Tibial artery (tissue), 4 donors: ENCODE measurements around the gene TEX38.

Source experiments
- DNase-seq, 2 donors: peaks; one replicate each; pipeline ENCODE4 v3.0.0-alpha.2; 2019
- H3K27ac ChIP-seq, 2 donors: fragments of 200-600 bp; sonication (generic) in 1 of 2; 1 replicate in 1 of 2; 2 replicates in 1 of 2; pipeline ENCODE4 v1.5.1; 2018 to 2019; ENCODE audit warnings: mild to moderate bottlenecking in 1 of 2
- H3K27me3 ChIP-seq, 2 donors: fragments of 200-600 bp; sonication (generic) in 1 of 2; one replicate each; pipeline versions ENCODE4 v1.5.1 to v1.6.0; 2016 to 2019
- H3K36me3 ChIP-seq, 3 donors: fragments of 200-600 bp; sonication (generic) in 2 of 3; one replicate each; pipeline ENCODE4 v1.5.1; 2016 to 2019; ENCODE audit warnings: mild to moderate bottlenecking in 2 of 3
- H3K4me1 ChIP-seq, 4 donors: fragments of 200-600 bp; sonication (generic) in 2 of 4; 1 replicate in 3 of 4; 2 replicates in 1 of 4; pipeline ENCODE4 v1.5.1; 2016 to 2019
- H3K4me3 ChIP-seq, 2 donors: fragments of 200-600 bp; sonication (generic) in 1 of 2; 1 replicate in 1 of 2; 2 replicates in 1 of 2; pipeline ENCODE4 v1.5.1; 2018 to 2019; ENCODE audit warnings: mild to moderate bottlenecking in 2 of 2
- H3K9me3 ChIP-seq, 3 donors: fragments of 200-600 bp; sonication (generic) in 1 of 3; one replicate each; pipeline ENCODE4 v1.5.1; 2016 to 2019
- intact Hi-C: fragments of 100-400 bp; cut with DNase I; formaldehyde crosslinking; loops from one replicate; pipeline ENCODE4 v1.15.0; 2023; ENCODE audit warnings: low total_unique reads
- TF ChIP-seq, protein P1 (sequence below), 2 experiments: fragments of 200-600 bp in 1 of 2; fragments of 450-650 bp in 1 of 2; IDR thresholded peaks; one replicate each; pipeline ENCODE4 v1.5.1; 2017 to 2019; ENCODE audit warnings: antibody characterized with exemption in 2 of 2, mild to moderate bottlenecking in 1 of 2, moderate library complexity in 1 of 2

The TEX38 gene

DNA sequence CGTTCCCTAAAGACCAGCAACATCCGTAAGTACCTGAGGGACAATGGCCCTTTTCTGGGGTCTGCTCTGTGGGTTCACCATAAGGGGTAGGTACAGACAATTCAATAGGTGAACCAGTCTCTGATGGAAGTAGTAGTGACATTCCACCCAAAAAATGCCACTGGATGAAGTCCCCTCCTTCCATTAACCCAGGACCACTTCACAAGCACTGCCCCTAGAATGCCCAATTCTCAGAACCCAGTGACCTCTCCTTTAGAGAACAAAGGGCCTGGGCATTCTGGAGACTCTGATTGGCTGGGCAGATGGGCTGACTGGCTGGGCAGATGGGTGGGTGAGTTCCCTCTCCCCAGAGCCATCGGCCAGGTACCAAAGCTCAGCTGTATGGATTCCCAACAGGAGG lies at the start of gene TEX38:
Gene TEX38 (plus strand): TSS at position 301 of the 400 bp plus-strand sequence. CDS start 81 bp downstream, at position 382.
- intact Hi-C loops = no loop called here
- DNase-seq = no peak
- Histone ChIP-seq H3K4me3 (no peak within 1 kb of the TSS), H3K4me1 (peaks cover 0 to 15% (median 10%) of the 10 kb centered on the region in 4 donors), H3K36me3 (peaks cover 0 to 43% (median 17%) of the 10 kb centered on the region in 3 donors), H3K27me3 (no peaks in the 10 kb centered on the region), H3K9me3 (no peaks in the 10 kb centered on the region), H3K27ac (no peak within 1 kb of the TSS)
- TF ChIP-seq, protein P1, sequence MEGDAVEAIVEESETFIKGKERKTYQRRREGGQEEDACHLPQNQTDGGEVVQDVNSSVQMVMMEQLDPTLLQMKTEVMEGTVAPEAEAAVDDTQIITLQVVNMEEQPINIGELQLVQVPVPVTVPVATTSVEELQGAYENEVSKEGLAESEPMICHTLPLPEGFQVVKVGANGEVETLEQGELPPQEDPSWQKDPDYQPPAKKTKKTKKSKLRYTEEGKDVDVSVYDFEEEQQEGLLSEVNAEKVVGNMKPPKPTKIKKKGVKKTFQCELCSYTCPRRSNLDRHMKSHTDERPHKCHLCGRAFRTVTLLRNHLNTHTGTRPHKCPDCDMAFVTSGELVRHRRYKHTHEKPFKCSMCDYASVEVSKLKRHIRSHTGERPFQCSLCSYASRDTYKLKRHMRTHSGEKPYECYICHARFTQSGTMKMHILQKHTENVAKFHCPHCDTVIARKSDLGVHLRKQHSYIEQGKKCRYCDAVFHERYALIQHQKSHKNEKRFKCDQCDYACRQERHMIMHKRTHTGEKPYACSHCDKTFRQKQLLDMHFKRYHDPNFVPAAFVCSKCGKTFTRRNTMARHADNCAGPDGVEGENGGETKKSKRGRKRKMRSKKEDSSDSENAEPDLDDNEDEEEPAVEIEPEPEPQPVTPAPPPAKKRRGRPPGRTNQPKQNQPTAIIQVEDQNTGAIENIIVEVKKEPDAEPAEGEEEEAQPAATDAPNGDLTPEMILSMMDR (IDR thresholded peaks at IDR 0.05) = no peak

DNA sequence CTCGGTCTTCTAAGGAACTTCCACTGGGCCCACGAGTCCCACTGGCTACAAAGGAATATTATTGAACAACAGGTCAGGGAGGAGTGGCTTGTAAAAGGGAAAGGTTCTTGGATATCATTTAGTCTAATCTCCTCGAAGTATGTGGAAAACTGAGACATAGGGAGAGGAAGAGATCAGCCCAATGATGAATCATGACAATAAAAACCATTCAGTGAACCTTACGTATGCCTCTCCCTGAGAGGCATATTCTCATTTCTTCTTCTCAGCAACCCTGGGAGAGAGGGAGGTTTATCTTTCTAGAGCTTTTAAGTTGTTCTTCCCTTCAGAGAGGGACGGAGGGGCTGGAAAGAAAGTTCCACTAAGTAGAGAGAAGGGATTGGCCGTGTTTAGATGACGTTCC lies 49.7 kb upstream of the TEX38 start:
- no peaks in the 10 kb centered on the region for H3K27me3 ChIP-seq
- intact Hi-C loops = loop anchor here (5.0 kb wide), 1 partner anchor 105 kb away; no protein-coding TSS in a partner anchor
- TF ChIP-seq, protein P1 (IDR thresholded peaks at IDR 0.05) = no peak
- H3K4me1 ChIP-seq = peaks cover 0 to 7% (median 3%) of the 10 kb centered on the region in 4 donors
- H3K27ac ChIP-seq = no peak overlapping the region
- no peaks in the 10 kb centered on the region for H3K9me3 ChIP-seq
- DNase-seq = no peak
- H3K4me3 ChIP-seq = no peak overlapping the region
- H3K36me3 ChIP-seq = no peaks in the 10 kb centered on the region

GRCh38 chr1:46622344-46622743 lies 49.3 kb upstream of the TEX38 start:
- intact Hi-C loops = loop anchor here (5.0 kb wide), 1 partner anchor 105 kb away; no protein-coding TSS in a partner anchor
- Histone ChIP-seq H3K9me3 (no peaks in the 10 kb centered on the region), H3K36me3 (no peaks in the 10 kb centered on the region), H3K27me3 (no peaks in the 10 kb centered on the region), H3K4me1 (peaks cover 0 to 4% (median 1%) of the 10 kb centered on the region in 4 donors), H3K4me3 (no peak overlapping the region), H3K27ac (no peak overlapping the region)
- TF ChIP-seq, protein P1 (IDR thresholded peaks at IDR 0.05) = peak in 1 of 2 experiments; percentile 31
- DNase-seq = peak in 1 of 2 donors; percentile 50

GRCh38 chr1:46623743-46624644 lies 47.7 kb upstream of the TEX38 start:
- DNase-seq = no peak
- H3K27ac ChIP-seq = no peak overlapping the region
- intact Hi-C loops = loop anchor here (5.0 kb wide), 1 partner anchor 103 kb away; no protein-coding TSS in a partner anchor
- TF ChIP-seq, protein P1 (IDR thresholded peaks at IDR 0.05) = no peak
- no peaks in the 10 kb centered on the region for H3K4me1 ChIP-seq
- H3K4me3 ChIP-seq = no peak overlapping the region
- no peaks in the 10 kb centered on the region for H3K9me3 ChIP-seq
- H3K27me3 ChIP-seq = no peaks in the 10 kb centered on the region
- H3K36me3 ChIP-seq = peaks cover 0 to 7% (median 0%) of the 10 kb centered on the region in 3 donors

GRCh38 chr1:46630719-46631118 lies 40.9 kb upstream of the TEX38 start:
- TF ChIP-seq, protein P1 (IDR thresholded peaks at IDR 0.05) = no peak
- H3K36me3 ChIP-seq = peaks cover 43 to 67% (median 54%) of the 10 kb centered on the region in 3 donors
- no peaks in the 10 kb centered on the region for H3K27me3 ChIP-seq
- intact Hi-C loops = no loop called here
- no peak overlapping the region for H3K4me3 ChIP-seq
- no peaks in the 10 kb centered on the region for H3K9me3 ChIP-seq
- H3K4me1 ChIP-seq = no peaks in the 10 kb centered on the region
- no peak overlapping the region for H3K27ac ChIP-seq
- no peak for DNase-seq
